VCaP (cell line): ENCODE data around the gene CCDC149.
A peak's percentile ranks its signal among the peaks of the same experiment; 100 is the strongest.

ENCODE experiments used
- H3K27ac ChIP-seq: fragments of 450-650 bp; 2 replicates; pipeline ENCODE4 v1.5.1; 2017
- CTCF ChIP-seq: fragments of 450-650 bp; conservative IDR thresholded peaks from 2 replicates; pipeline ENCODE4 v1.5.1; 2017; ENCODE audit warnings: mild to moderate bottlenecking, moderate library complexity

The CCDC149 gene

DNA sequence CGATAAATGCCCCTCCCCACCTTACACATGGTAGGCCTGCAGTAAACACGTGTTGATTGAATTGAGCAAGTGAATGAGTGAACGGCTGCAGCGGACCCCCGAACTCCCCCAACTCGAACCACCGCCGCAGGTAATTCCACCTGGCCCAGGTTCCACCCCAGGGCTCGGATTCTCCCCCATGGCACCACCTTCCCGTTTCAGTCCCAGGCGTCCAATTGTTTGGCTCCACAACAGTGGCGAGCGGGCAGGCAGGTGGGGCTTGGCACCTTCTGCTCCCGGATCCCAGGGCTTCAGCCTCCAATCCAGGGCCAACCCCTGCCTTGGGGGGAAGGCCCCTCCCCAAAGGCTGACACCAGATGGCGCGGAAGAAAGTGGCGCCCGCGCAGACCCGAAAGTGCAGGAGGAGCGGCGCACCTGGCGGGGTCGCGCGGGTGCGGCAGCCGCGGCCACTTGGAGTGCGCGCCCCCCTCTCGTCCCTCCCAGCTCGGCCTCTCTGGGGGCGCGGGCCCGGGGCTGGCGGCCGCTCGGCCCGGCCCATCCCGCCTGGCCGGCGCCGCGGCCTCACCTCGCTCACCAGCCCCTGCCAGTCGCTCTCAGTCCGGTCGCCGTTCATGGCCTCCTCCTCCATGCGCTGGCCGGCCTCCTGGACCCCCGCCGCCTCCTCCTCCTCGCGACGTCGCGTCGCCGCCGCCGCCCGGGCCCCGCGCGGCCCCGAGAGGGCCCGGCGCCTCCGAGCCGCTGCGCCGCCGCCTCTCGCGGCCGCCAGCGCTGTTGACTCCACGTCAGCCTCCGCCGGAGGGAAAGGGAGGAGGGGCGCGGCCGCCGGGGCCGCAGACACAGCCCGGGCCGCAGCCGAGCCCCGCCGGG, at the start of gene CCDC149:
CCDC149 (minus strand) TSS at position 791 of the 867 bp plus-strand sequence; CDS start at position 613, 178 bp downstream.
- H3K27ac ChIP-seq, result peak within 1 kb of the TSS; percentile 92
- TF ChIP-seq CTCF, result peak; percentile 16; the same call in 1 of the 2 replicates

DNA sequence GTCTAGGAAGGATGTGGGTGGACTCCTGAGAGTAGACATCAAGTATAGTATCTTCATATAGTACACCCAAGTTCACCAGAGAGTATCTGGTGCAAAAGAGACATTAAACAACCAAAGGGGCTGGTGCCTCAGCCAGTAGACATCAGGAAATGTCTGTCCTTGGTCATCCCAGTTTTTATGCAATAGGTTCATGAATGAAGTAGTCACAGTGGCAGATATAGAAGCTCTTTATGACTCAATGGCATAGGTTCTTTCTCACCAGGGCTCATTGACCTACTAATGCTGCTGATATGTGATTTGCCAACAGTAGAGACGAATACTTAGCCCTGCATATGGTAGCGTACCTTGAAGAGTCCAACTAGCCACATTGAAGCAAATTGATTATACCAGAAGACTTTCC, 45.0 kb upstream of the CCDC149 start:
- H3K27ac ChIP-seq, result no peak overlapping the region
- TF ChIP-seq CTCF, result no peak

DNA sequence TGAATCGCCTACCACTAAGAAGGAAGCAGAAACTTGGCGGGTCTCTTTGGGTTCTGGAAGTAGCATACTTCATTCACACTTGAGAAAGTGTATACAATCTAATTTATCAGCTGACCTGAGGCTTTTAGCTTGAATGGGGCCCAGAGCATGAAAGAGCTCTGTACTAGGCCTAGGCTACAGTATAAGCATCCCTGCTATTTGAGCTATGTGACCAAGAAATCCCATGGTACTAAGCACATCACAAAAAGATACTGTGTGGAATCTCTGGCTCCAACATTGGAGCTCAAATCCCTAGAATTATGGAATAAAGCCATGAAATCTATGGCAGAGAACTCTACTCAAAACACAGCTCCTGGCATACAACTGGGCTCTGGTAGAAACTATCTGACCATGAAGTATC, 43.9 kb upstream of the CCDC149 start:
- TF ChIP-seq CTCF, result no peak
- no peak overlapping the region for H3K27ac ChIP-seq

DNA sequence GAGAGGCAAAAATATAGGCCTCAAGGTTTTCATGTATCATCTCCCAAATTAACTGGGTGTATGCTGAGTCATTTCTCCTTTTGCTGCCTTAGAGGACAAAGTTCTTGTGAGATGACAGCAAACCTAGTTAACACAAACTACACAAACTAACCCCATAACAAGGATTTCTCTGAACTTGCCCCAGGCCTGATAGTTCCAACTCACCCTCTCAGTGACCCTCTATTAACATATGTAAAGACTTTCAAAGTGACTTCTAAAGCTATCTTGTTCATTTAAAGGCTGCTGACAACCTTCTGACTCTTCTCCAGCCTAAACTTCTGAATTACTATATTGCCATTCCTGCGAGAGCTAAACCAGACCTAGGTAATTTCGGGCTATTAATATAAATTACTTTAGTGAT, 43.2 kb upstream of the CCDC149 start:
- no peak for TF ChIP-seq CTCF

DNA sequence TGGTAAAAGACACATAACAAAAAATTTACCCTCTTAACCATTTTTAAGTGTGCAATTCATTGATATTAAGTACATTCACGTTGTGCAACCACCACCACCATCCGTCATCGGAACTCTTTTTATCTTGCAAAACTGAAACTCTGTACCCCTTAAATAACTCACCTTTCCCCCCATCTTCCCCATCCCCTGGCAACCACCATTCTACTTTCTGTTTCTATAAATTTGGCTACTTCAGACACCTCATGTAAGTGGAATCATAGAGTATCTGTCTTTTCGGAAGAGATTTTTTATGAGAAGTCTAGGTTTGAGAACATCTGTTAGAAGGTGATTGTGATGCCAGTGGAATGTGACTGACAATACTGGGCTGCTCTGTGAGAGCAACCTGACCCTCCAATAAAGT, 39.8 kb upstream of the CCDC149 start:
- no peak for TF ChIP-seq CTCF
- H3K27ac ChIP-seq, result no peak overlapping the region

More for the DNA sequence above, 43.2 kb upstream of the CCDC149 start:
- H3K27ac ChIP-seq, result no peak overlapping the region

- H3K27ac ChIP-seq, result no peak overlapping the region
These were observed 37.1 kb upstream of the CCDC149 start for GRCh38 chr4:24949970-24950369.

GRCh38 chr4:24937917-24938281, 25.1 kb upstream of the CCDC149 start:
- TF ChIP-seq CTCF, result no peak
- no peak overlapping the region for H3K27ac ChIP-seq

More at GRCh38 chr4:24949970-24950369, 37.1 kb upstream of the CCDC149 start:
- no peak for TF ChIP-seq CTCF
